ENCODE measurements around the gene RRP1. TPM values are rescaled to one million over a fixed set of nuclear protein-coding genes. Genes with fewer than 3 reads are reported as not detected.

RRP1 gene
- total RNA-seq, 1 experiment from 2014 or later, result 53.9 TPM

GRCh38 chr21:43748622-43749021 lies 40.8 kb upstream of the RRP1 start:
- ChIA-PET RAD21 (ENCODE audit: low non-redundant PET in 1 of 2, low total read pairs in 2 of 2, uncharacterized antibody in 2 of 2, unreplicated experiment in 2 of 2) (no interaction called here), CTCF (no interaction called here), POLR2A (no interaction called here)
- peaks cover 25 to 48% of the 10 kb centered on the region in 2 experiments; a peak in 3 of 4 replicates for H3K36me3 ChIP-seq (ENCODE audit: control insufficient read depth in 1 of 2, insufficient read depth in 2 of 2, low read length in 2 of 2)
- H3K9me2 ChIP-seq (ENCODE audit: insufficient read depth), result no peaks in the 10 kb centered on the region
- H4K20me1 ChIP-seq (ENCODE audit: insufficient read depth), result no peaks in the 10 kb centered on the region
- no peak overlapping the region for H2AFZ ChIP-seq (ENCODE audit: low read depth, low read length, poor library complexity, severe bottlenecking)
- H3K4me2 ChIP-seq (ENCODE audit: low read length), result no peak overlapping the region
- H3K4me1 ChIP-seq (ENCODE audit: control insufficient read depth in 1 of 2, insufficient read depth in 2 of 2, low read length in 2 of 2), result peaks cover 0 to 12% of the 10 kb centered on the region in 2 experiments; a peak in 2 of 4 replicates
- intact Hi-C loops (cut with micrococcal nuclease), result no loop called here
- BruUV-seq (replicated peaks), result no TSS peak
- no peak for ATAC-seq
- DNase-seq (ENCODE audit: low read depth, low spot score), result no peak
- H3K9me3 ChIP-seq (ENCODE audit: control insufficient read depth in 1 of 2, insufficient read depth in 1 of 2, low read depth in 1 of 2, low read length in 2 of 2), result no peaks in the 10 kb centered on the region
- H3K27me3 ChIP-seq (ENCODE audit: insufficient read depth, low read length), result no peaks in the 10 kb centered on the region
- H3K79me2 ChIP-seq (ENCODE audit: insufficient read depth, low read length), result no peaks in the 10 kb centered on the region
- TF ChIP-seq SIN3A (IDR thresholded peaks at IDR 0.05; ENCODE audit: low read depth) (no peak), EGR1 (IDR thresholded peaks at IDR 0.05; ENCODE audit: low read depth) (no peak), POLR2AphosphoS5 (IDR thresholded peaks at IDR 0.05; ENCODE audit: low read depth, low read length) (no peak), EZH2phosphoT487 (IDR thresholded peaks at IDR 0.05; ENCODE audit: borderline replicate concordance) (no peak), SRF (IDR thresholded peaks at IDR 0.05; ENCODE audit: low read depth) (no peak), POLR2A (IDR thresholded peaks at IDR 0.05; ENCODE audit: borderline replicate concordance, extremely low read depth, insufficient read depth, insufficient read length) (no peak), ATF3 (IDR thresholded peaks at IDR 0.05) (no peak), FOSL1 (IDR thresholded peaks at IDR 0.05; ENCODE audit: low read depth) (no peak), SP1 (IDR thresholded peaks at IDR 0.05; ENCODE audit: low read depth) (no peak), CBX3 (IDR thresholded peaks at IDR 0.05; ENCODE audit: low read depth) (no peak), TCF7L2 (IDR thresholded peaks at IDR 0.05; ENCODE audit: borderline replicate concordance, extremely low read depth, insufficient read depth, insufficient read length) (no peak), EZH2 (IDR thresholded peaks at IDR 0.05) (no peak), ZNF274 (IDR thresholded peaks at IDR 0.05; ENCODE audit: low read depth, low read length) (no peak), ZFX (IDR thresholded peaks at IDR 0.05) (no peak), JUND (IDR thresholded peaks at IDR 0.05) (no peak), CEBPB (IDR thresholded peaks at IDR 0.05; ENCODE audit: low read depth) (no peak)
- TF ChIP-seq, protein P1, sequence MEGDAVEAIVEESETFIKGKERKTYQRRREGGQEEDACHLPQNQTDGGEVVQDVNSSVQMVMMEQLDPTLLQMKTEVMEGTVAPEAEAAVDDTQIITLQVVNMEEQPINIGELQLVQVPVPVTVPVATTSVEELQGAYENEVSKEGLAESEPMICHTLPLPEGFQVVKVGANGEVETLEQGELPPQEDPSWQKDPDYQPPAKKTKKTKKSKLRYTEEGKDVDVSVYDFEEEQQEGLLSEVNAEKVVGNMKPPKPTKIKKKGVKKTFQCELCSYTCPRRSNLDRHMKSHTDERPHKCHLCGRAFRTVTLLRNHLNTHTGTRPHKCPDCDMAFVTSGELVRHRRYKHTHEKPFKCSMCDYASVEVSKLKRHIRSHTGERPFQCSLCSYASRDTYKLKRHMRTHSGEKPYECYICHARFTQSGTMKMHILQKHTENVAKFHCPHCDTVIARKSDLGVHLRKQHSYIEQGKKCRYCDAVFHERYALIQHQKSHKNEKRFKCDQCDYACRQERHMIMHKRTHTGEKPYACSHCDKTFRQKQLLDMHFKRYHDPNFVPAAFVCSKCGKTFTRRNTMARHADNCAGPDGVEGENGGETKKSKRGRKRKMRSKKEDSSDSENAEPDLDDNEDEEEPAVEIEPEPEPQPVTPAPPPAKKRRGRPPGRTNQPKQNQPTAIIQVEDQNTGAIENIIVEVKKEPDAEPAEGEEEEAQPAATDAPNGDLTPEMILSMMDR (IDR thresholded peaks at IDR 0.05 in 2 of 3, conservative IDR thresholded peaks at IDR 0.05 in 1 of 3; ENCODE audit: borderline replicate concordance in 1 of 3, insufficient read depth in 1 of 3, low read depth in 2 of 3, low read length in 2 of 3), result no peak
- H3K9ac ChIP-seq (ENCODE audit: low read length), result no peak overlapping the region
- H3K27ac ChIP-seq (ENCODE audit: low read depth, low read length), result no peak overlapping the region
- H3K4me3 ChIP-seq (replicated peaks in 1 of 2; ENCODE audit: low read depth in 1 of 2, low read length in 2 of 2), result no peak overlapping the region
